Adrenal gland (tissue), 5 donors: ENCODE data around the gene CKS1B.

Source experiments
- POLR2A ChIP-seq, 2 donors: fragments of 450-650 bp; IDR thresholded peaks; one replicate each; pipeline ENCODE4 v1.6.1; 2017; ENCODE audit warnings: antibody characterized with exemption in 2 of 2, mild to moderate bottlenecking in 2 of 2, moderate library complexity in 1 of 2
- TF ChIP-seq, protein P1 (sequence below), 6 experiments: fragments of 450-650 bp in 4 of 6; fragments of 200-600 bp in 2 of 6; sonication (generic) in 1 of 6; IDR thresholded peaks; 1 replicate in 5 of 6; 2 replicates in 1 of 6; pipeline versions ENCODE4 v1.5.1 to v1.8.0; 2016 to 2021; ENCODE audit warnings: antibody characterized with exemption in 6 of 6, mild to moderate bottlenecking in 2 of 6, moderate library complexity in 1 of 6
- donor health status: DM: no; HTN: no; CAD: no.

DNA sequence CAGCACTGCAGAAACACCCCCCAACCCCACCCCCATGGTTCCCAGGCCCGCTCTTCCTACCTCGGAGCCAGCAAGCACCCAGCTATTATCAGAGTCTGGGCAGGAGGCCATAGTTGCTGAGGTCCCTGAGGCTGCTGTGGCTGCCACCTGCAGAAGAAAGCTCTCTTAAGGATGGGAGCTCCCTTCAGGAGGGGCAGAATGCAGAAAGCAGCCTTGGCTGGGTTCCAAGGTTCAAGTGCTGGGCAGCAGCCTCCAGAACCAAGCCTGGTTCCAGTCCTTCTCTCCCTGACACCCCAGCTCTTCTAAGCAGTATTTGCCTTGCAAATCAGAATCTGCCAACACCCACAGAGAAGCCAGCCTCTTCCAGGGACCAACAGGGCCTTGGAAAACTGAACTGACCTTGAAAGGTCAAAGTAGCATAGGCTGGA is 20.9 kb upstream of the CKS1B start:
- TF ChIP-seq, protein P1, sequence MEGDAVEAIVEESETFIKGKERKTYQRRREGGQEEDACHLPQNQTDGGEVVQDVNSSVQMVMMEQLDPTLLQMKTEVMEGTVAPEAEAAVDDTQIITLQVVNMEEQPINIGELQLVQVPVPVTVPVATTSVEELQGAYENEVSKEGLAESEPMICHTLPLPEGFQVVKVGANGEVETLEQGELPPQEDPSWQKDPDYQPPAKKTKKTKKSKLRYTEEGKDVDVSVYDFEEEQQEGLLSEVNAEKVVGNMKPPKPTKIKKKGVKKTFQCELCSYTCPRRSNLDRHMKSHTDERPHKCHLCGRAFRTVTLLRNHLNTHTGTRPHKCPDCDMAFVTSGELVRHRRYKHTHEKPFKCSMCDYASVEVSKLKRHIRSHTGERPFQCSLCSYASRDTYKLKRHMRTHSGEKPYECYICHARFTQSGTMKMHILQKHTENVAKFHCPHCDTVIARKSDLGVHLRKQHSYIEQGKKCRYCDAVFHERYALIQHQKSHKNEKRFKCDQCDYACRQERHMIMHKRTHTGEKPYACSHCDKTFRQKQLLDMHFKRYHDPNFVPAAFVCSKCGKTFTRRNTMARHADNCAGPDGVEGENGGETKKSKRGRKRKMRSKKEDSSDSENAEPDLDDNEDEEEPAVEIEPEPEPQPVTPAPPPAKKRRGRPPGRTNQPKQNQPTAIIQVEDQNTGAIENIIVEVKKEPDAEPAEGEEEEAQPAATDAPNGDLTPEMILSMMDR (IDR thresholded peaks at IDR 0.05): no peak
- no peak for TF ChIP-seq POLR2A (IDR thresholded peaks at IDR 0.05)
